Sigmoid colon (tissue), 7 donors: ENCODE results near the gene RGSL1. TPM values are rescaled to one million over a fixed set of nuclear protein-coding genes. Genes with fewer than 3 reads are reported as not detected.

Source experiments
- DNase-seq: peaks from one replicate; pipeline ENCODE4 v3.0.0-alpha.2; 2019
- H3K27ac ChIP-seq, 4 donors: fragments of 200-600 bp; sonication (generic); one replicate each; pipeline ENCODE4 v1.5.1; 2016 to 2019; ENCODE audit warnings: mild to moderate bottlenecking in 1 of 4
- H3K27me3 ChIP-seq, 3 donors: fragments of 200-600 bp; sonication (generic); one replicate each; pipeline ENCODE4 v1.5.1; 2019; ENCODE audit warnings: mild to moderate bottlenecking in 1 of 3
- H3K36me3 ChIP-seq, 4 donors: fragments of 200-600 bp; sonication (generic); one replicate each; pipeline ENCODE4 v1.5.1; 2016 to 2019
- H3K4me1 ChIP-seq, 4 donors: fragments of 200-600 bp; sonication (generic); one replicate each; pipeline ENCODE4 v1.5.1; 2017 to 2019
- H3K4me3 ChIP-seq, 4 donors: fragments of 200-600 bp; sonication (generic); one replicate each; pipeline ENCODE4 v1.5.1; 2017 to 2019; ENCODE audit warnings: mild to moderate bottlenecking in 2 of 4, moderate library complexity in 1 of 4
- H3K9me3 ChIP-seq, 4 donors: fragments of 200-600 bp in 3 of 4; sonication (generic) in 3 of 4; one replicate each; pipeline versions ENCODE4 v1.5.1 to v1.6.1; 2013 to 2019
- EP300 ChIP-seq, 4 donors: sonication (generic); formaldehyde crosslinking; IDR thresholded peaks; one replicate each; pipeline ENCODE4 v1.6.1; 2017; ENCODE audit warnings: antibody characterized with exemption in 4 of 4
- POLR2A ChIP-seq, 2 donors: fragments of 450-650 bp; IDR thresholded peaks; one replicate each; pipeline ENCODE4 v1.6.1; 2016; ENCODE audit warnings: antibody characterized with exemption in 2 of 2, mild to moderate bottlenecking in 2 of 2, moderate library complexity in 2 of 2
- POLR2AphosphoS5 ChIP-seq, 4 donors: sonication (generic); formaldehyde crosslinking; IDR thresholded peaks; one replicate each; pipeline ENCODE4 v1.6.1; 2017; ENCODE audit warnings: antibody characterized with exemption in 4 of 4
- WGBS, 2 donors: extraction: QIAGEN DNeasy Blood & Tissue Kit; methylation state at CpG; one replicate each; pipeline ENCODE4 v1.1.7; 2013; 5-methylcytosine and 5-hydroxymethylcytosine counted together
- intact Hi-C: fragments of 100-400 bp; cut with DNase I; formaldehyde crosslinking; loops from one replicate; pipeline ENCODE4 v1.15.1; 2023
- polyA plus RNA-seq, 3 donors: library from polyadenylated mRNA; stranded (reverse); fragments of 200-250 nt; gene quantifications; one replicate each; pipeline ENCODE4 v1.2.3, GENCODE V29; 2013
- total RNA-seq, 4 donors: library from RNA; depleted of rRNA; stranded (reverse); fragments of >200 nt; gene quantifications; one replicate each; pipeline ENCODE4 v1.1.0, GENCODE V29; 2016
- TF ChIP-seq, protein P1 (sequence below), 4 experiments: fragments of 450-650 bp in 3 of 4; fragments of 200-600 bp in 1 of 4; IDR thresholded peaks; one replicate each; pipeline ENCODE4 v1.5.1; 2016 to 2019; ENCODE audit warnings: antibody characterized with exemption in 4 of 4, mild to moderate bottlenecking in 3 of 4, moderate library complexity in 2 of 4
- donor health status: healthy with polysubstance abuse.
- donor health status: Bipolar disorder and iron deficiency.
- donor health status: healthy.

The RGSL1 gene
- total and polyA plus RNA-seq, 7 donors = not detected

DNA sequence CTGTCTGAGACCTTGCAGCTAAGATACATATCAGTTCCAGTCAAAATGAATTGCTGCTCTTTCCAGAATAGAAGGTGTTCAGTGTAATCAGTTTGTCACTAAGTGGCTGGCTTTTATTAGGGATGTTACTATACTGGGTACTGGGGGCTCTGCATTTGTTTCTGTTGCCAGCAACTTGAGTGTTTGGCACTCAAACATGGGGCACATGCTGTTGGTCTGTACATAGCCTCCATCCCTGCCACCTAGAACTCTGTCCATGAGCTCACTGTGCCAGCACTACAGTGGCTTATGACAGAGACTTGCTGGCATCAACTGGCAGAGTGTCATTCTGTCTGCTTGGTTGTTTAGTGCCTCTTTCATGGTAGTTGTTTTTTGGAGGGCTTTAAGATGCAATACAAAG is 45.1 kb downstream of the RGSL1 start:
- no peak for DNase-seq
- H3K27me3 ChIP-seq = no peaks in the 10 kb centered on the region
- H3K27ac ChIP-seq = no peak overlapping the region
- no peak overlapping the region for H3K4me3 ChIP-seq
- intact Hi-C loops = no loop called here
- H3K4me1 ChIP-seq = peaks cover 0 to 5% (median 0%) of the 10 kb centered on the region in 4 donors
- no peak for TF ChIP-seq POLR2AphosphoS5 (IDR thresholded peaks at IDR 0.05)
- TF ChIP-seq, protein P1, sequence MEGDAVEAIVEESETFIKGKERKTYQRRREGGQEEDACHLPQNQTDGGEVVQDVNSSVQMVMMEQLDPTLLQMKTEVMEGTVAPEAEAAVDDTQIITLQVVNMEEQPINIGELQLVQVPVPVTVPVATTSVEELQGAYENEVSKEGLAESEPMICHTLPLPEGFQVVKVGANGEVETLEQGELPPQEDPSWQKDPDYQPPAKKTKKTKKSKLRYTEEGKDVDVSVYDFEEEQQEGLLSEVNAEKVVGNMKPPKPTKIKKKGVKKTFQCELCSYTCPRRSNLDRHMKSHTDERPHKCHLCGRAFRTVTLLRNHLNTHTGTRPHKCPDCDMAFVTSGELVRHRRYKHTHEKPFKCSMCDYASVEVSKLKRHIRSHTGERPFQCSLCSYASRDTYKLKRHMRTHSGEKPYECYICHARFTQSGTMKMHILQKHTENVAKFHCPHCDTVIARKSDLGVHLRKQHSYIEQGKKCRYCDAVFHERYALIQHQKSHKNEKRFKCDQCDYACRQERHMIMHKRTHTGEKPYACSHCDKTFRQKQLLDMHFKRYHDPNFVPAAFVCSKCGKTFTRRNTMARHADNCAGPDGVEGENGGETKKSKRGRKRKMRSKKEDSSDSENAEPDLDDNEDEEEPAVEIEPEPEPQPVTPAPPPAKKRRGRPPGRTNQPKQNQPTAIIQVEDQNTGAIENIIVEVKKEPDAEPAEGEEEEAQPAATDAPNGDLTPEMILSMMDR (IDR thresholded peaks at IDR 0.05) = no peak
- TF ChIP-seq EP300 (IDR thresholded peaks at IDR 0.05) = no peak
- no peak for TF ChIP-seq POLR2A (IDR thresholded peaks at IDR 0.05)
- no peaks in the 10 kb centered on the region for H3K9me3 ChIP-seq
- H3K36me3 ChIP-seq = no peaks in the 10 kb centered on the region

DNA sequence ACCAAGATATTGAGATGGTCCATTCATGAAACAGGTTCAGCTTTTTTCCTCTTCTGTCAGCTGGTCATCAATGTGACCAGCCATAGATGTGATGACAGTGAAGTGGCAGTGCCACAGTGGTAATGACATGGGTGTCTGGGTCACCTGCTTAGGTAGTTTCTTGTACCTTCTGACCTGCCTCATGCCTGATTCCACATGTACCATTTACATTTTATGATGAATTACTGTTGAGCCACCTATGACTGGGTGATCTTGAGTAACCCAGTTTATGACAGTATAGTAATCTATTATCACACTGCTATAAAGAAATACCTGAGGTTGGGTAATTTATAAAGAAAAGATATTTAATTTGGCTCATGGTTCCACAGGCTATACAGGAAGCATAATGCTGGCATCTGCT is 45.7 kb downstream of the RGSL1 start:
- Histone ChIP-seq H3K4me3 (no peak overlapping the region), H3K27ac (no peak overlapping the region), H3K36me3 (no peaks in the 10 kb centered on the region), H3K27me3 (no peaks in the 10 kb centered on the region), H3K4me1 (no peaks in the 10 kb centered on the region), H3K9me3 (no peaks in the 10 kb centered on the region)
- no peak for DNase-seq
- intact Hi-C loops = no loop called here
- TF ChIP-seq POLR2A (IDR thresholded peaks at IDR 0.05) (no peak), EP300 (IDR thresholded peaks at IDR 0.05) (no peak), POLR2AphosphoS5 (IDR thresholded peaks at IDR 0.05) (no peak)
- TF ChIP-seq, protein P1 (IDR thresholded peaks at IDR 0.05) = no peak

DNA sequence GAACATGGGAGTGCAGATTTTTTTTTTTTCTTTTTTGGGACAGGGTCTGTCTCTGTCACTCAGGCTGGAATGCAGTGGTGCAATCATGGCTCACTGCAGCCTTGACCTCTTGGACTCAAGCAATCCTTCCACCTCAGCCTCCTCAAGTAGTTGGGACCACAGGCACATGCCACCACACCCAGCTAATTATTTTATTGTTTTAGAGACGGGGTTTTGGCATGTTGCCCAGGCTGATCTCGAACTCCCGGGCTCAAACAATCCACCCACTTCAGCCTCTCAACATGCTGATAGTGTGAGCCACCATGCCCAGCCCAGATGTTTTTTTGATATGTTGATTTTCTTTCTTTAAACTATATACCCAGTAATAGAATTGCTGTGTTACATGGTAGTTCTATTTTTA is 57.7 kb downstream of the RGSL1 start:
- Histone ChIP-seq H3K27me3 (no peaks in the 10 kb centered on the region), H3K4me1 (no peaks in the 10 kb centered on the region), H3K27ac (no peak overlapping the region), H3K36me3 (no peaks in the 10 kb centered on the region), H3K9me3 (no peaks in the 10 kb centered on the region), H3K4me3 (no peak overlapping the region)
- DNase-seq = no peak
- TF ChIP-seq, protein P1 (IDR thresholded peaks at IDR 0.05) = no peak
- no peak for TF ChIP-seq EP300 (IDR thresholded peaks at IDR 0.05)
- no peak for TF ChIP-seq POLR2A (IDR thresholded peaks at IDR 0.05)
- TF ChIP-seq POLR2AphosphoS5 (IDR thresholded peaks at IDR 0.05) = no peak
- 17 to 59% methylated on average over 3 of the region's 3 CpGs for WGBS, 2 donors
- intact Hi-C loops = no loop called here

DNA sequence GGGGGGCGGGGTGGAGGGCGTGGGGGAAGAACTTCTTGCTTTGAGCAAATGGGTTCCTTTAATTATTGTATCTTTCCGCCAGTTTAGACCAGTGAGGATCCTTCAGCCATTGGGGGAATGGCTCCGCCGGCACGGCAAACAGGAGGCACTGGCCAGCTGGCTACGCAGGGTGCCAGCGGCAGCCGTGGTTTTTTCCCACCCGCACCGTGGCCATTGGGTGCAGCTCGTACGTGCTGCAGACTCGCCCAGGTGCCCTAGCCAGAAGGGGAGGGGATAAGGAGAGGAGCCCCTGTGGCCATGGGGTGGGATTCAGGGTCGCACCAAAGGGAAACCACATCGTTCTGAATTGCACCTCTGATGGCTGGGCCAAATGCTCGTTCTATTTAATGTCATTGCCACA is 65.6 kb downstream of the RGSL1 start:
- Histone ChIP-seq H3K27me3 (no peaks in the 10 kb centered on the region), H3K36me3 (no peaks in the 10 kb centered on the region), H3K4me1 (no peaks in the 10 kb centered on the region), H3K27ac (no peak overlapping the region), H3K4me3 (no peak overlapping the region), H3K9me3 (no peaks in the 10 kb centered on the region)
- no peak for DNase-seq
- no peak for TF ChIP-seq POLR2A (IDR thresholded peaks at IDR 0.05)
- TF ChIP-seq EP300 (IDR thresholded peaks at IDR 0.05) = no peak
- TF ChIP-seq, protein P1 (IDR thresholded peaks at IDR 0.05) = no peak
- no peak for TF ChIP-seq POLR2AphosphoS5 (IDR thresholded peaks at IDR 0.05)
- WGBS, 2 donors = 88 to 90% methylated on average over 17 of the region's 17 CpGs
- intact Hi-C loops = no loop called here

DNA sequence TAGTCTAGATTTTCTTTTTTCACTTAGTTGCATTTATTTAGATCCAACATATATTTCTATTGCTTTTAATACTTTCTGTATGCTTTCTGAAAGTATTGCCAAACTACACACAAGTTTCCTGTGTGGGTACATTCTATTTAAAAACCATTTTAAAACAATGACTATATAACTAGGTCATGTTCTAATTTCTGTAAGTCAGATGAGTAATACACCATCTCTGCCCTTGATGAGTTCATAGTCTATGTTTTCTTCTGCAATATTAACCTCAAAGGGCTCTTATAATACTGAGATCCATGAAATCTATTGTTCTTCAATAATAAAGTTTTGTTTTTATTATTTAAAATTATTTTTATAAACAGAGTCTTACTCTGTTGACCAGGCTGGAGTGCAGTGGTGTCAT is 70.8 kb downstream of the RGSL1 start:
- TF ChIP-seq EP300 (IDR thresholded peaks at IDR 0.05) = no peak
- no peak for TF ChIP-seq POLR2A (IDR thresholded peaks at IDR 0.05)
- TF ChIP-seq, protein P1 (IDR thresholded peaks at IDR 0.05) = no peak
- no peak for TF ChIP-seq POLR2AphosphoS5 (IDR thresholded peaks at IDR 0.05)
- no peaks in the 10 kb centered on the region for H3K4me1 ChIP-seq
- no peak overlapping the region for H3K4me3 ChIP-seq
- H3K27ac ChIP-seq = no peak overlapping the region
- H3K36me3 ChIP-seq = no peaks in the 10 kb centered on the region
- intact Hi-C loops = no loop called here
- no peaks in the 10 kb centered on the region for H3K27me3 ChIP-seq
- H3K9me3 ChIP-seq = peaks cover 0 to 5% (median 0%) of the 10 kb centered on the region in 4 donors
- no peak for DNase-seq
